HG02970 (cell line): Measurements from ENCODE around the gene LRRK1.

ENCODE experiments used
- ATAC-seq: cut with Tn5 transposase; IDR thresholded peaks from one replicate; pipeline ENCODE4 v1.9.1; 2021; ENCODE audit warnings: mild to moderate bottlenecking, moderate library complexity, moderate number of reproducible peaks; ENCODE audit not compliant: unreplicated experiment, low FRiP score

LRRK1 gene

GRCh38 chr15:100930306-100930848 lies 11.2 kb downstream of the LRRK1 start:
- ATAC-seq = no peak

GRCh38 chr15:100931143-100931890 lies 12.2 kb downstream of the LRRK1 start:
- no peak for ATAC-seq

- ATAC-seq = no peak
Measured at GRCh38 chr15:100932676-100933348, 13.7 kb downstream of the LRRK1 start.

DNA sequence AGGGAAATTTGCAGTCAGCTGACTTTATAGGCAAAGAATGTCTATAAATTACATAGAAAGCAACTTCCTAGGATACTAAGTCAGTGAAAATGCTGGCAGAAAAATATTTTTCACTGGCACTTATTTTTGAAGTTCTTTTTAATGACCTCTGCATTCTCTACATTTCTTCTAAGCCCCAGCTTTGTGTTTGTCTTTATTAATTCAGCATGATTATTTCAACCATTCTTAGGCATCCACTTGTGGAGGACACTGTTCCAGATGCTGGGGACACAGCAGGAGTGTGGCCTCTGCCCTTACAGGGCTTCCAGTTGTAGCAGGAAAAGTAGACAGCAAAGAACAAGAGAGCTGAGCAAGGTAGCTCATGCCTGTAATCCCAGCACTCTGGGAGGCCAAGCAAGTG lies 15.0 kb downstream of the LRRK1 start:
- no peak for ATAC-seq

- no peak for ATAC-seq
Measured at GRCh38 chr15:100934726-100935125, 15.6 kb downstream of the LRRK1 start.

DNA sequence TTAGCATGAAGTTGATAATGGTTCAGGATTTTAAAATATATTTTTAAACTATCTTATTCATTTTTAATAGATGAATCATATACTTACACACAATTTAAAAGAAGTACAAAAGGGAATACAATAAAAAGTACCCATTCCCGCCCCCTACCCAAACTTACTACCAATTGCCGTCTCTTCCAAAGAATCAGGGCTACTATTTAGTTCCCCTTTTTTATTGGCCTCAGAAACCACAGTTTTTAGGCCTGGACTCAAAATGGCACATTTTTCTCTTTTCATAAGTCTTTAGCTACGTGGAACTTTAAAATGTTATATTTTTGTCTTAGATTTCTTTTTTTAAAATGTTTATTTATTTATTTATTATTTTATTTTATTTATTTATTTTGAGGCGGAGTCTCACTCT lies 18.0 kb downstream of the LRRK1 start:
- no peak for ATAC-seq

DNA sequence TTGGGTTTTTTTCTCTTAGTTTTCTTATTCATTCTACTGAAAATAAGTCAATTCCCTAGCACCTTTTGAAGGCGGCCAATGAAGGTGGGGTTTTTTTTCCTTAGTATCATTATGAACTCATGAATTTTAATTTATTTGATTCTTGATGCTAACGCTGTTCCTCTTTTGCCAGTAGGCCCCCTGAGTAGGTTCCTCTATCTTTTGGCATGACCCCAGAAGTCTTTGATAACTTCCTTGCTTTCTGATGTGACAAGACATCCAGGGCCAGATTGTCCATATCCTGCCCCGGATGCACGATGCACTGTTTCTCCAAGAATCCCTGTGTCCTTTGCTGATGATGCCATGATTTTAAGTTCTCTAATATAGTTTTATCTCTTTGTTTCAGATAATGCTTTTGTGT lies 20.6 kb downstream of the LRRK1 start:
- no peak for ATAC-seq

DNA sequence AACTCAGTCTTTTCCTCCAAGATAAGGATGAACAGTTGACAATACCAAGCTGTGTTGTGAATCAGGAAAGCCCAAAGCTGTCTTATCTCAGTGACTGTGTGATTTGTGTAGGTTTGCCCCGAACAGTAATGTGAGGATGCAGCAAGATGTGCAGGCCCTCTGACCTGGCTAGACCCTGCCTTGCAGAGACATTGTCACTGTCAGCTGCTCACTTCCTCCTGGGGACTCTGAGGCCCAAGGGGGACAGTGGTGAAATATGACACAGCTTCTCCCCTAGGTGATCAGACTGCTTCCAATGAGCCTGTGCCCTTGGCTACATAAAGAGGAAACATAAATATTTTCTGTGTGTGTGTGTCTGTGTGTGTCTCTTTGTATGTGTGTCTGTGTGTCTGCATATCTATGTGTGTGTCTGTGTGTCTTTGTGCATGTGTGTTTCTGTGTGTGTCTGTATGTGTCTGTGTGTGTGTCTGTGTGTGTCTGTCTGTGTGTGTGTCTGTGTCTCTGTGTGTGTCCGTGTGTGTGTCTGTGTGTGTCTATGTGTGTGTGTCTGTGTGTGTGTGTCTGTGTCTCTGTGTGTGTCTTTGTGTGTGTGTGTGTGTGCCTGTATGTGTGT lies 21.7 kb downstream of the LRRK1 start:
- ATAC-seq = no peak

DNA sequence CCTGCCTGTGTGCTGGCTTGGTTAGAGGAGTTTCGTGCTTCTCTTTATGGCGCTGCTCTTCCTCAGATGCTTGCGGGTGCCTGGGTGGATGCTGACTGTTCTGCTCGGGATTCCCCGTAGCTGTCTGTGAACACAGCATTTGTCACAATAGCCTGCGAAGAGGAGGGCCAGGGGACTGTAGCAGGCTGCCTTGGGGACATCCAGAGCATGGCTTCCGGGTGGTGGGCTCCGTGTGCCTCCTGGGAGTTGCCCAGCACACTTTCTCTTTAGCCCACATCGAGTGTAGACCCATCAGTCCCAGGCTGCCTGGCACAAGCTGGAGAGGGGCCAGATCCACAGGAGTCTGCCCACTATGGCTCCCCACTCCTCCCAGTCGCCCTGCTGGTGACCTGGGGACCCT lies 22.4 kb downstream of the LRRK1 start:
- no peak for ATAC-seq

GRCh38 chr15:100942656-100943425 lies 23.7 kb downstream of the LRRK1 start:
- no peak for ATAC-seq

- ATAC-seq = no peak
Measured at GRCh38 chr15:100944244-100944895, 25.2 kb downstream of the LRRK1 start.

DNA sequence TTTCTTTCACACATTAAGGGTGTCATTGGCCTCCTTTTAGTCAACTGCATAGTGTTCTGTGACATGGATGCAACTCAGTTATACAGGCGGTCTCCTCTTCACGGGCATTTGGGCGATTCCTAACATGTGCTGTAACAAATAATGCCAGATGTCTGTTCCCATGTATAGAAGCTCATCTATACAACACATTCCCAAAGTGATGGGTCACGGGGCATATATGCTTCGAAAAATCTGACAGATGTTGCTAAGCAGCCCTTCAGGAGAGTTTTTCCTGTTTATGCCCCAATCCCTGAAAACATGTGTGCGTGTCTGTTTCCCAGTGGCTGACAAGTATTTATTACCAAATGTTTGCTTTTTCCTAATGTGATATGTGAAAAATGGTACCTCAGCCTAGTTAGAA lies 25.8 kb downstream of the LRRK1 start:
- ATAC-seq = no peak

DNA sequence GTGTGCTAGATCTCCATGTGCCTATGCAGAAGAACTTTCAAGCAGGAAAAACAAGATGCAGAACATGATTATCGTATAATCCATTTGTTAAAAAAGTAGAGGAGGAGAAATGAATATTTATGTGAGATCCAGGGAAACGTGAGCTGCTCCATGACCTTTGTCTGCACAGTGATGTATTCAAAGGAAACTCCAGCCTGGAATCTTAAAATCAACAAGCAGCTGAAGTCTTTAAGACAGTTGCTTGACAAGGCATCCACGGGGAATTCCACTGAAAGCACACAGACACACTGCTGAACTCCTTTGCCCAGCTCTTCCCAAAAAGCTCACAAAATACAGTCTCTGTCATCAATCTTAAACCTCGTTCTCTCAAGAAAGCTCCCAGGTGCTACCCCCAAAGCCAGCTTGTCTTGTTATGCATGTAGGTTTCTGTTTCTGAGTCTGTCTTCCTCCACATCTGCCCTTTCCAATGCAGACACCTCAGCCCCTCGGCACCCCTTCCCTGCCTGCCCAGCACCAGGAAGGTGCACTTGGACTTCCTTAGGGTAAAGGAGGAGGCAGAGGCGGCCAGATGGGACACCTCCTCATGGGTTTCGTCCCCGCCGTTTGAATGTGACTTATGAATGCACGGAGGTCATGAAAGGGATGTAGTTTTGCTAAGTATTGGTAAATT lies 28.7 kb downstream of the LRRK1 start:
- no peak for ATAC-seq

DNA sequence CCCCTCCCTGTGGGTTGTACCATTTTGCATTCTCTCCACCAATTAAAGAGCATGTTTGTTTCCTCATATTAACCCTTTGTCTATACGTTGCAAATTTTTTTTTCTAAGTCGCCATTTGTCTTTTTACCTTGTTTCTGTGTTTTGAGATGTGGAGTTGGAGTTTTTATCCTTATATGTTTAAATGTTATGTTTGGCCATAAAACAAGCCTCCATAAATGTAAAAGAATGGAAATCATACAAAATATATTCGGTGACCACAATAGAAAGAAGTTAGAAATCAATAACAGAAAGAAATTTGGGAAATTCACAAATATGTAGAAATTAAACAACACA lies 29.2 kb downstream of the LRRK1 start:
- ATAC-seq = no peak

- no peak for ATAC-seq
Measured at GRCh38 chr15:100949691-100950090, 30.5 kb downstream of the LRRK1 start.

DNA sequence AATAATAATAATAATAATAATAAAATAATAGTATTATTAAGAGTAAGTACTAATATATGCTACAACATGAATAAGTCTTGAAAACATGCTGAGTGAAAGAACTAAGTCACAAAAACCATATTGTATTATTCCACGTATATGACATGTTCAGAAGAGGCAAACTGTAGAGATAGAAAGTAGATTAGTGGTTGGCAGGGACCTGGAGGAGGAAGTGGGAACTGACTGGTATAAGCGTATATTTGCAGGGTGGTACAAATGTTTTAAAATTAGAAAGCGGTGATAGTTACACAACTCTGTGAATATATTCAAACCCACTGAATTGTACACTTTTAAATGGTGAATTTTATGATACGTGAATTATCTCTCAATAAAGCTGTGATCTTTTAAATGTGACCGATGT lies 32.8 kb downstream of the LRRK1 start:
- no peak for ATAC-seq

- no peak for ATAC-seq
Measured at GRCh38 chr15:100952566-100952965, 33.4 kb downstream of the LRRK1 start.

DNA sequence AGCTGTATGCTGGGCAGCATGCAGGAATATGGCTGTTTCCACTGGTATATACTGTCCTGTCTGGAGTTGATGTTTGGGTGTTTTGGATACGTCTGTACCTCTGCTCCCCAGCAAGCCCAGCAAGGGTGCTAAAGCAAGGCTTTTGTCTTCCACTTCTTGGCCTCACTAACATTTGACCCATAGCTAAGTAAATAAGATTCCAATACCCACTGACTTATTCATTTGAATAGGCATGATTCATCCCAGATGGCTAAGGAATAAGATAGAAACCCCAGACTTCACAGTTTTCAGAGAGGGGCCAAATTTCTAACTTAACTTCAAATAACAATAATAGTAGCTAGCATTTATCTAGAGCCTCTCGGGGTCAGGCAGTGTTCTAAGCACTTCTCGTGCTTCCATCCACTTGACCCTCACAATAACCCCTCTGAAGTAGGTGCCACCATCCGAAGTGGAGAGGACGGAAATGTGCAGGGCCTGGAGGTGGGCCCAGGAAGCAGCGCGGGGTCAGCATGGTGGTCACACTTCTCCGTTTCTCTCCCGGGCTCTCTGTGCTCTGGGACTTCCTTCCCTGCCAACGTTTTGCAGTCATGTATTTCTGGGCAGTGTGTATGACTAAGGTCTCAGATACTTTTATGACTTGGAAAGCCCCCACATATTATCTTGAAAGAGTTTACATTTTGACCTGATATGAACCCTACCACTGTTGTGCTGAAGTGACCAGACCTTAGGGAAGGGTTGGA lies 39.3 kb downstream of the LRRK1 start:
- no peak for ATAC-seq
